ENCODE data around the gene PECR. TPM values are rescaled to one million over a fixed set of nuclear protein-coding genes. Genes with fewer than 3 reads are reported as not detected.
A peak's percentile ranks its signal among the peaks of the same experiment; 100 is the strongest.

The PECR gene
- total and polyA plus RNA-seq, 10 of the 15 experiments (the other 5 are each of a cell fraction or from before 2014, with no cell fraction given), result 7.6 to 37.4 (median 25.7) TPM

- TF ChIP-seq MLLT1 (IDR thresholded peaks at IDR 0.05) (no peak), TARDBP (IDR thresholded peaks at IDR 0.05; ENCODE audit: borderline replicate concordance) (no peak), SUPT20H (IDR thresholded peaks at IDR 0.05; ENCODE audit: borderline replicate concordance, control insufficient read depth, low read depth, low read length) (no peak), HDGF (IDR thresholded peaks at IDR 0.05) (peak; percentile 78), ZBTB33 (IDR thresholded peaks at IDR 0.05) (no peak), BCL3 (IDR thresholded peaks at IDR 0.05; ENCODE audit: borderline replicate concordance, insufficient read depth, low read depth, low read length, poor library complexity, severe bottlenecking) (no peak), BCLAF1 (IDR thresholded peaks at IDR 0.05) (no peak), BHLHE40 (IDR thresholded peaks at IDR 0.05; ENCODE audit: borderline replicate concordance in 1 of 2, low read depth in 2 of 2, low read length in 1 of 2) (peak; percentile 52 to 82; a peak in 3 of 4 replicates), PKNOX1 (IDR thresholded peaks at IDR 0.05) (peak; percentile 89), BACH1 (IDR thresholded peaks at IDR 0.05; ENCODE audit: borderline replicate concordance) (no peak), MYC (IDR thresholded peaks at IDR 0.05; ENCODE audit: insufficient read depth, insufficient read length, insufficient replicate concordance, low read length, severe bottlenecking) (no peak), ZNF687 (IDR thresholded peaks at IDR 0.05) (peak; percentile 40; the same call in 1 of the 2 replicates)
Observed at GRCh38 chr2:216015722-216016464, 65.7 kb downstream of the PECR start (continued).

All from GM12878 (cell line).